ENCODE measurements around the gene CCDC7. TPM values are rescaled to one million over a fixed set of nuclear protein-coding genes. Genes with fewer than 3 reads are reported as not detected.

CCDC7 gene
- total RNA-seq, 1 donor from 2014 or later: 2.3 TPM

GRCh38 chr10:32771217-32771616, 325.3 kb downstream of the CCDC7 start:
- no peaks in the 10 kb centered on the region for H3K36me3 ChIP-seq (ENCODE audit: insufficient read depth, low read length)
- FAIRE-seq (no peak), DNase-seq (ENCODE audit: low read depth) (no peak)
- H3K27me3 ChIP-seq (ENCODE audit: insufficient read depth, low read length): no peaks in the 10 kb centered on the region
- H3K79me2 ChIP-seq (ENCODE audit: insufficient read depth, low read length): no peaks in the 10 kb centered on the region
- peaks cover 15% of the 10 kb centered on the region for H3K9me3 Mint-ChIP-seq (ENCODE audit: unreplicated experiment)
- H3K27ac ChIP-seq (ENCODE audit: low read depth, low read length): no peak overlapping the region
- H3K27ac Mint-ChIP-seq (ENCODE audit: unreplicated experiment): no peak overlapping the region
- no peak overlapping the region for H3K9ac ChIP-seq (ENCODE audit: low read length)
- no peaks in the 10 kb centered on the region for H3K4me1 ChIP-seq (ENCODE audit: insufficient read depth, low read length)
- H3K4me1 Mint-ChIP-seq (ENCODE audit: low read depth, unreplicated experiment): no peaks in the 10 kb centered on the region
- H3K36me3 Mint-ChIP-seq (ENCODE audit: low read depth, unreplicated experiment): no peaks in the 10 kb centered on the region
- H3K4me3 Mint-ChIP-seq (ENCODE audit: unreplicated experiment): no peak overlapping the region
- H2AFZ ChIP-seq (ENCODE audit: low read depth, low read length): no peak overlapping the region
- H3K27me3 Mint-ChIP-seq (ENCODE audit: low read depth, unreplicated experiment): no peaks in the 10 kb centered on the region
- no peaks in the 10 kb centered on the region for H4K20me1 ChIP-seq (ENCODE audit: insufficient read depth, low read length)
- no peak overlapping the region for H3K4me2 ChIP-seq (ENCODE audit: low read length)
- no peak overlapping the region for H3K4me3 ChIP-seq (ENCODE audit: insufficient read depth, low read depth, low read length)
- H3K9me3 ChIP-seq (ENCODE audit: insufficient read depth, low read depth, low read length): peaks cover 7% of the 10 kb centered on the region
- TF ChIP-seq, protein P1, sequence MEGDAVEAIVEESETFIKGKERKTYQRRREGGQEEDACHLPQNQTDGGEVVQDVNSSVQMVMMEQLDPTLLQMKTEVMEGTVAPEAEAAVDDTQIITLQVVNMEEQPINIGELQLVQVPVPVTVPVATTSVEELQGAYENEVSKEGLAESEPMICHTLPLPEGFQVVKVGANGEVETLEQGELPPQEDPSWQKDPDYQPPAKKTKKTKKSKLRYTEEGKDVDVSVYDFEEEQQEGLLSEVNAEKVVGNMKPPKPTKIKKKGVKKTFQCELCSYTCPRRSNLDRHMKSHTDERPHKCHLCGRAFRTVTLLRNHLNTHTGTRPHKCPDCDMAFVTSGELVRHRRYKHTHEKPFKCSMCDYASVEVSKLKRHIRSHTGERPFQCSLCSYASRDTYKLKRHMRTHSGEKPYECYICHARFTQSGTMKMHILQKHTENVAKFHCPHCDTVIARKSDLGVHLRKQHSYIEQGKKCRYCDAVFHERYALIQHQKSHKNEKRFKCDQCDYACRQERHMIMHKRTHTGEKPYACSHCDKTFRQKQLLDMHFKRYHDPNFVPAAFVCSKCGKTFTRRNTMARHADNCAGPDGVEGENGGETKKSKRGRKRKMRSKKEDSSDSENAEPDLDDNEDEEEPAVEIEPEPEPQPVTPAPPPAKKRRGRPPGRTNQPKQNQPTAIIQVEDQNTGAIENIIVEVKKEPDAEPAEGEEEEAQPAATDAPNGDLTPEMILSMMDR (IDR thresholded peaks at IDR 0.05; ENCODE audit: insufficient read depth, low read depth, low read length): no peak
- no peak for TF ChIP-seq EZH2 (IDR thresholded peaks at IDR 0.05; ENCODE audit: insufficient read depth, low read length)

DNA sequence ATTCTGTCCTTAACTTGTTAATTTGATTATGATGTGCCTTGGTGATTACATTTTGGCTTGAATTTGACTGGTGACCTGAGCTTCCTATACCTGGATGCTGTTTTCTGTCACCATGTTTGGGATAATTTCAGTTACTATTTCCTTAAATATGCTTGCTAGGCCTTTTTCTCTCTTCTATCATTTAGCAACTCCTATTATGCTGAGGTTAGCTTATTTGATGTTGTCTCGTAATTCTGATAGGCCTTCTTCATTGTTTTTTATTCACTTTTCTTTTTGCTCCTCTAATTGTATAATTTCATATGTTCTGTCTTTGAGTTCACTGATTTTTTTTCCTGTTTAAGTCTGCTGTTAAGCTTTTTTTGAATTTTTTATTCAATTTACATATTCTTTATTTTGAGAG, 327.2 kb downstream of the CCDC7 start:
- H3K4me1 Mint-ChIP-seq (ENCODE audit: low read depth, unreplicated experiment): no peaks in the 10 kb centered on the region
- DNase-seq (ENCODE audit: low read depth) (no peak), FAIRE-seq (no peak)
- peaks cover 9% of the 10 kb centered on the region for H3K9me3 Mint-ChIP-seq (ENCODE audit: unreplicated experiment)
- Histone ChIP-seq H4K20me1 (ENCODE audit: insufficient read depth, low read length) (no peaks in the 10 kb centered on the region), H3K27ac (ENCODE audit: low read depth, low read length) (no peak overlapping the region), H3K27me3 (ENCODE audit: insufficient read depth, low read length) (no peaks in the 10 kb centered on the region), H3K4me1 (ENCODE audit: insufficient read depth, low read length) (no peaks in the 10 kb centered on the region), H3K79me2 (ENCODE audit: insufficient read depth, low read length) (no peaks in the 10 kb centered on the region), H3K9ac (ENCODE audit: low read length) (no peak overlapping the region), H3K4me2 (ENCODE audit: low read length) (no peak overlapping the region), H3K4me3 (ENCODE audit: insufficient read depth, low read depth, low read length) (no peak overlapping the region), H3K36me3 (ENCODE audit: insufficient read depth, low read length) (no peaks in the 10 kb centered on the region), H3K9me3 (ENCODE audit: insufficient read depth, low read depth, low read length) (peaks cover 7% of the 10 kb centered on the region), H2AFZ (ENCODE audit: low read depth, low read length) (no peak overlapping the region)
- TF ChIP-seq, protein P1 (IDR thresholded peaks at IDR 0.05; ENCODE audit: insufficient read depth, low read depth, low read length): no peak
- no peak for TF ChIP-seq EZH2 (IDR thresholded peaks at IDR 0.05; ENCODE audit: insufficient read depth, low read length)
- H3K27me3 Mint-ChIP-seq (ENCODE audit: low read depth, unreplicated experiment): no peaks in the 10 kb centered on the region
- H3K36me3 Mint-ChIP-seq (ENCODE audit: low read depth, unreplicated experiment): no peaks in the 10 kb centered on the region
- H3K4me3 Mint-ChIP-seq (ENCODE audit: unreplicated experiment): no peak overlapping the region
- H3K27ac Mint-ChIP-seq (ENCODE audit: unreplicated experiment): no peak overlapping the region

DNA sequence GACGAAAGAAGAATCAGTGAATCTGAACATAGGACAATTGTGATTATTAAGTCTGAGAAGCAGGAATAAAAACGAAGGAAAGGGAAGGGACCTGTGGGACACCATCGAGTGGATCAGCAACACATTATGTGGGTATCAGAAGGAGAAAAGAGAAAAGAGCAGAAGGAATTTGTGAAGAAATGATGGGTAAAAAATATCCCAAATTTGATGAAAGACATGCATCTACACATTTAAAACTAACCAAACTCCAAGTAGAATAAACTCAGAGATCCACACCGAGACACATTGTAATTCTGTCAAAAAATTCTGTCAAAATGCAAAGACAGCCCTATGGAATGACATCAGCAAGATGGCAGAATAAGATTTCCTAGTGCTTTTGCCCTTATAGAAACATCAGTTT, 341.0 kb downstream of the CCDC7 start:
- Mint-ChIP-seq H3K27ac (ENCODE audit: unreplicated experiment) (no peak overlapping the region), H3K9me3 (ENCODE audit: unreplicated experiment) (no peaks in the 10 kb centered on the region), H3K36me3 (ENCODE audit: low read depth, unreplicated experiment) (no peaks in the 10 kb centered on the region), H3K27me3 (ENCODE audit: low read depth, unreplicated experiment) (no peaks in the 10 kb centered on the region), H3K4me3 (ENCODE audit: unreplicated experiment) (no peak overlapping the region), H3K4me1 (ENCODE audit: low read depth, unreplicated experiment) (peaks cover 2% of the 10 kb centered on the region)
- H3K4me1 ChIP-seq (ENCODE audit: insufficient read depth, low read length): no peaks in the 10 kb centered on the region
- no peaks in the 10 kb centered on the region for H4K20me1 ChIP-seq (ENCODE audit: insufficient read depth, low read length)
- H3K27ac ChIP-seq (ENCODE audit: low read depth, low read length): no peak overlapping the region
- H3K27me3 ChIP-seq (ENCODE audit: insufficient read depth, low read length): no peaks in the 10 kb centered on the region
- H3K79me2 ChIP-seq (ENCODE audit: insufficient read depth, low read length): no peaks in the 10 kb centered on the region
- no peak overlapping the region for H3K9ac ChIP-seq (ENCODE audit: low read length)
- H3K36me3 ChIP-seq (ENCODE audit: insufficient read depth, low read length): no peaks in the 10 kb centered on the region
- H3K4me3 ChIP-seq (ENCODE audit: insufficient read depth, low read depth, low read length): no peak overlapping the region
- no peak for FAIRE-seq
- H2AFZ ChIP-seq (ENCODE audit: low read depth, low read length): no peak overlapping the region
- no peak overlapping the region for H3K4me2 ChIP-seq (ENCODE audit: low read length)
- DNase-seq (ENCODE audit: low read depth): no peak
- peaks cover 4% of the 10 kb centered on the region for H3K9me3 ChIP-seq (ENCODE audit: insufficient read depth, low read depth, low read length)
- TF ChIP-seq, protein P1 (IDR thresholded peaks at IDR 0.05; ENCODE audit: insufficient read depth, low read depth, low read length): no peak
- no peak for TF ChIP-seq EZH2 (IDR thresholded peaks at IDR 0.05; ENCODE audit: insufficient read depth, low read length)
